NB4 (cell line): ENCODE measurements around the gene CNN2.

Experiments
- DNase-seq: peaks from one replicate; pipeline ENCODE4 v3.0.0; 2010; ENCODE audit warnings: low read depth
- H3K4me3 ChIP-seq: one replicate; pipeline ENCODE4 v1.5.1; 2011; ENCODE audit warnings: mild to moderate bottlenecking, low read depth, low read length, moderate library complexity
- MYC ChIP-seq: IDR thresholded peaks from 2 replicates; pipeline ENCODE4 v1.6.1; 2011; ENCODE audit warnings: low read depth, low read length
- POLR2A ChIP-seq: IDR thresholded peaks from 2 replicates; pipeline ENCODE4 v1.6.1; 2011; ENCODE audit warnings: mild to moderate bottlenecking; ENCODE audit not compliant: insufficient read length; ENCODE audit errors: extremely low read depth
- TF ChIP-seq, protein P1 (sequence below): IDR thresholded peaks from one replicate; pipeline ENCODE4 v1.5.1; 2012; ENCODE audit warnings: low read depth, low read length
- TF ChIP-seq, protein P2 (sequence below): IDR thresholded peaks from 2 replicates; pipeline ENCODE4 v1.6.1; 2011; ENCODE audit warnings: low read depth, low read length

The CNN2 gene

DNA sequence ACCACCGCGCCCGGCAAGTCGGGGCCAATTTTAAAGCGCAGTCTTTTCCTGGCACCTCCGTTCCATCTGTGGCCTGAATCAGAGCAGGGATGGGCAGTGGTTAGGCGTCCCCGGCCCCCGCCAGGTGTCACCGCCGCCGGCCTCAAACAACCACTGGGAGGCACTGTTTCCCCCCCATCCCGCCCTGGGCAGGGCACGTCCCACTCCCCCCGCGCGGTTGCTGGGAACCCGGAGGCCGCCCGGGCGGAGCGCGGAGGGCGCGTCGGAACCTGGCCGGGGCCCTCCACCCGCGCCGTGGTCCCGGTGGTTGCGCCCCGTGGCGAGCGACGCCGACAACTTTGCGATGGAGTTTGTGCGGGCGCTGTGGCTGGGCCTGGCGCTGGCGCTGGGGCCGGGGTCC lies 26.3 kb upstream of the CNN2 start, which contains the start of gene GRIN3B:
GRIN3B (plus strand) TSS at position 325 of the 400 bp plus-strand sequence; CDS start at position 344, 19 bp downstream.
- peak; percentile 44 for DNase-seq
- TF ChIP-seq, protein P1, sequence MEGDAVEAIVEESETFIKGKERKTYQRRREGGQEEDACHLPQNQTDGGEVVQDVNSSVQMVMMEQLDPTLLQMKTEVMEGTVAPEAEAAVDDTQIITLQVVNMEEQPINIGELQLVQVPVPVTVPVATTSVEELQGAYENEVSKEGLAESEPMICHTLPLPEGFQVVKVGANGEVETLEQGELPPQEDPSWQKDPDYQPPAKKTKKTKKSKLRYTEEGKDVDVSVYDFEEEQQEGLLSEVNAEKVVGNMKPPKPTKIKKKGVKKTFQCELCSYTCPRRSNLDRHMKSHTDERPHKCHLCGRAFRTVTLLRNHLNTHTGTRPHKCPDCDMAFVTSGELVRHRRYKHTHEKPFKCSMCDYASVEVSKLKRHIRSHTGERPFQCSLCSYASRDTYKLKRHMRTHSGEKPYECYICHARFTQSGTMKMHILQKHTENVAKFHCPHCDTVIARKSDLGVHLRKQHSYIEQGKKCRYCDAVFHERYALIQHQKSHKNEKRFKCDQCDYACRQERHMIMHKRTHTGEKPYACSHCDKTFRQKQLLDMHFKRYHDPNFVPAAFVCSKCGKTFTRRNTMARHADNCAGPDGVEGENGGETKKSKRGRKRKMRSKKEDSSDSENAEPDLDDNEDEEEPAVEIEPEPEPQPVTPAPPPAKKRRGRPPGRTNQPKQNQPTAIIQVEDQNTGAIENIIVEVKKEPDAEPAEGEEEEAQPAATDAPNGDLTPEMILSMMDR = peak; percentile 30
- TF ChIP-seq MYC (no peak), POLR2A (no peak)
- TF ChIP-seq, protein P2, sequence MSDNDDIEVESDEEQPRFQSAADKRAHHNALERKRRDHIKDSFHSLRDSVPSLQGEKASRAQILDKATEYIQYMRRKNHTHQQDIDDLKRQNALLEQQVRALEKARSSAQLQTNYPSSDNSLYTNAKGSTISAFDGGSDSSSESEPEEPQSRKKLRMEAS = no peak
- no peak within 1 kb of the TSS for H3K4me3 ChIP-seq

DNA sequence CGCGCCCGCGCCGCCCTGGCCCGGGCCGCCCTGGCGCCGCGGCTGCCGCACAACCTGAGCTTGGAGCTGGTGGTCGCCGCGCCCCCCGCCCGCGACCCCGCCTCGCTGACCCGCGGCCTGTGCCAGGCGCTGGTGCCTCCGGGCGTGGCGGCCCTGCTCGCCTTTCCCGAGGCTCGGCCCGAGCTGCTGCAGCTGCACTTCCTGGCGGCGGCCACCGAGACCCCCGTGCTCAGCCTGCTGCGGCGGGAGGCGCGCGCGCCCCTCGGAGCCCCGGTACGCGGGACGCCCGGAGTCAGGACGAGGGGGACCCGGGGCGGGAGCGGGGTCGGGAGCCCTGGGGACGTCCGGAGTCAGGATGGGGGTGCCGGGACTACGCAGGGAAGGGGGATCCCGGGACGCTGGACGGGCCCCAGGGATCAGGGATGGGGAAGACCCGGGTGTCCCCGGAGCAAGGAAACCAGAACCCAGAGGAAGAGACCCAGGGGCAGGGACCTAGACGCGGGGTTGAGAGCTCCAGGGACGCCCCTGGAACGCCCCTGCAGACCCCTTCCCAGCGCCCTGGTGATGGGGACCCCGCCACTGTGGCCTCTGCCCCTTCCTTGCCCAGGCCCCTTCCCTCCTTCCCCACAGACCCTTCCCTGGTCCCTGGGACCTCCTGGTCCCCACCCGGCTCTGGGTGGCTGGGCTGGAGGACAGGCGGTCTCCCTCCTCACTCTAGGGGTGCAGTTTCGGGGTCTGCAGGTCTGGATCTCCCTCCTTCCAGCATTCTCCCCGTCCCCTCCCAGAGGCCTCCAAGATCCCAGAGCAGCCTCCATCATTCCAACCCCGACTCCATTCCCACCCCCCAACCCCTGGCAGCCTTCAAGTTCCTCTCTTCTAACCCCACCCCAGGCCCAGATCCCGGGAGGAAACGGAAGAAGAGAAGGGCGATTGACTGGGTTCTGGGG lies 25.5 kb upstream of the CNN2 start:
- TF ChIP-seq, protein P1 = no peak
- TF ChIP-seq, protein P2 = no peak
- no peak for TF ChIP-seq MYC
- no peak for TF ChIP-seq POLR2A
- no peak overlapping the region for H3K4me3 ChIP-seq
- DNase-seq = no peak

DNA sequence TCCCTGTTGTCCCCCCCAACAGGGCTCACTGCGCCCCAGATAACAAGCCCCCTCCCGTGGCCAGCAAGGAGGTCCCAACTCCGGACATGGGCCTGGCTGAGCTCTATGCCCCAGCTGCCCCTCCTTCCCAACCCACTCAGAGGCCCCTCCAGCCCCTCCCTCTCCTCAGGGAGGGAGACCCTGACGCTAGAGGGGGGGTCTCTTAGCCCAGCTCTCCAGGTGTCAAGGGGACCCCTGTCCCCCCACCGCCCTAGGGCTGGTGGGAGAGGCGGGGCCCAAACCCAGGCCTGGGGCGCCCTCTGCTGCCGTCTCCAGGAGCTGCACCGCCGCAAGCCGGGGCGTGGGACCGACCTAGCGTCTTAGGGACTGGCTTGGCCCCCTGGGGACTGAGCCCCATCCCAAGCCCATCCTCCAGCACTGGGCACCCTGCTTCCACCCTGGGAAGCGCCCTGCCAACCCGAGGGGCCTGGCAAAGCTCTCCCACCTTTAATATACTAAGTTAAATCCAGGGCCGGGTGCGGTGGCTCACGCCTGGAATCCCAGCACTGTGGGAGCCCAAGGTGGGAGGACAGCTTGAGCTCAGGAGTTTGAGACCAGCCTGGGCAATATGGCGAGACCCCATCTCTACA lies 24.8 kb upstream of the CNN2 start:
- TF ChIP-seq, protein P1 = peak; percentile 59
- TF ChIP-seq POLR2A = no peak
- TF ChIP-seq, protein P2 = no peak
- no peak overlapping the region for H3K4me3 ChIP-seq
- peak; percentile 50 for DNase-seq

DNA sequence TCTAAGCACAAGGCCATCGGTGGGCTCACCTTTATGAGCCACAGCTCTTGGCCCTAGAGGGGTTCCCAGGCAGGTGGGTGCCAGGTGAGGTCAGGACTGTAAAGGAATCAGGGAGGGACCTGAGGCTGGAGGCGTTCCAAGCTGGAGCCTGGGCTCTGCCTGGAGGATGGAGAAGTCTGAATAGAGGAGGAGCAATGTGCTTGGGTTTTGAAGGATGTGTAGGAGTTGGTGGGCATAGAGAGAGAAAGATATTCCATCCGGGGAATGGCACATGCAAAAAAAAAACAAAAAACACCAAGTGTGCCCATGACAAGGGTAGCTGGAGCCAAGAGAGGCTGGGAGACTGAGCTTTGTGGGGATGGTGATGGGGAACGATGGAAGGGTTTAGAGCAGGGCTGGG lies 23.8 kb upstream of the CNN2 start:
- TF ChIP-seq, protein P2 = no peak
- no peak overlapping the region for H3K4me3 ChIP-seq
- no peak for DNase-seq

DNA sequence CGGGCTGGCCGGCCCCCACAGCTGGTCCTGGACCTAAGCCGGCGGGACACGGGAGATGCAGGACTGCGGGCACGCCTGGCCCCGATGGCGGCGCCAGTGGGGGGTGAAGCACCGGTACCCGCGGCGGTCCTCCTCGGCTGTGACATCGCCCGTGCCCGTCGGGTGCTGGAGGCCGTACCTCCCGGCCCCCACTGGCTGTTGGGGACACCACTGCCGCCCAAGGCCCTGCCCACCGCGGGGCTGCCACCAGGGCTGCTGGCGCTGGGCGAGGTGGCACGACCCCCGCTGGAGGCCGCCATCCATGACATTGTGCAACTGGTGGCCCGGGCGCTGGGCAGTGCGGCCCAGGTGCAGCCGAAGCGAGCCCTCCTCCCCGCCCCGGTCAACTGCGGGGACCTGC lies 23.1 kb upstream of the CNN2 start:
- TF ChIP-seq POLR2A (no peak), MYC (no peak)
- TF ChIP-seq, protein P2 = no peak
- TF ChIP-seq, protein P1 = no peak

DNA sequence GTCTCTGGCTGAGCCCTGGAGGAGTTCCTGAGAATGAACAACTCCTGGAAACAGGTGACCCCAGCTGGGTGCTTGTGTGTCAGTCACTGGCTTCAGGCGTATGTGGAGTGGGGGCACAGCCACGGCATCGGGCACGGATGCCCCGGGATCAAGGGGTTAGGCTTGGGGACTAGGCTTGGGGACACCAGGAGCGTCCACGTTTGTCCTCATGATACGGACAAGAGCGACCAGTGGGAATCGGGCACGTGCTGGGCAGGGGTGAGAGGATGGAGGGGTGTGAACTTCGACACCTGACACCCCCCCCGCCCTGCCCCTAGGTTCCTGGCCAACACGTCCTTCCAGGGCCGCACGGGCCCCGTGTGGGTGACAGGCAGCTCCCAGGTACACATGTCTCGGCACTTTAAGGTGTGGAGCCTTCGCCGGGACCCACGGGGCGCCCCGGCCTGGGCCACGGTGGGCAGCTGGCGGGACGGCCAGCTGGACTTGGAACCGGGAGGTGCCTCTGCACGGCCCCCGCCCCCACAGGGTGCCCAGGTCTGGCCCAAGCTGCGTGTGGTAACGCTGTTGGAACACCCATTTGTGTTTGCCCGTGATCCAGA lies 22.1 kb upstream of the CNN2 start:
- no peak overlapping the region for H3K4me3 ChIP-seq
- TF ChIP-seq MYC (no peak), POLR2A (no peak)
- TF ChIP-seq, protein P1 = no peak
- TF ChIP-seq, protein P2 = no peak
- no peak for DNase-seq

More for the DNA sequence above, 23.1 kb upstream of the CNN2 start:
- H3K4me3 ChIP-seq = no peak overlapping the region
- DNase-seq = no peak
